GM12878 (cell line): ENCODE data around the gene MIA3. TPM values are rescaled to one million over a fixed set of nuclear protein-coding genes. Genes with fewer than 3 reads are reported as not detected.

ENCODE experiments used
- ATAC-seq: fragments of 200-7000 bp; cut with Tn5 transposase; 3 replicates; pipeline ENCODE4 v1.9.1; 2020; ENCODE audit warnings: mild to moderate bottlenecking, moderate library complexity
- BruUV-seq: library from RNA; stranded (reverse); fragments of 400-500 nt; replicated peaks from 2 replicates; lab custom pipeline; 2021; lab: Mats Ljungman, UMichigan
- CTCF ChIA-PET: fragments of 300-600 bp; sonication (Branson Sonifier 250); formaldehyde crosslinking; extraction: SDS; loops from one replicate; lab custom pipeline; 2021; ENCODE audit warnings: inconsistent platforms; lab: Yijun Ruan, JAX
- POLR2A ChIA-PET: fragments of 350-600 bp; formaldehyde crosslinking; extraction: SDS; loops from one replicate; lab custom pipeline; 2021; ENCODE audit warnings: inconsistent platforms; lab: Charles Lee
- RAD21 ChIA-PET: fragments of 300-600 bp; sonication (Branson Sonifier 250); formaldehyde crosslinking; loops from one replicate; lab custom pipeline; 2023; ENCODE audit warnings: antibody characterized with exemption; ENCODE audit not compliant: unreplicated experiment; lab: Charles Lee
- SMC1A ChIA-PET: fragments of 300-600 bp; sonication (Branson Sonifier 250); formaldehyde crosslinking; loops from one replicate; lab custom pipeline; 2023; ENCODE audit not compliant: unreplicated experiment, uncharacterized antibody; lab: Charles Lee
- DNase-seq: peaks from one replicate; pipeline ENCODE4 v3.0.0-alpha.2; 2011; ENCODE audit warnings: low read depth, low spot score
- FAIRE-seq: peaks from 3 replicates; lab custom pipeline; 2011; peaks lifted over from hg19 to GRCh38; lab: Jason Lieb, UNC
- H2AFZ ChIP-seq: 2 replicates; pipeline ENCODE4 v1.6.0; 2011; ENCODE audit warnings: low read depth, low read length, control low read depth; ENCODE audit not compliant: control insufficient read depth
- H3K27ac ChIP-seq: 2 replicates; pipeline ENCODE4 v1.5.1; 2011; ENCODE audit warnings: control low read depth; ENCODE audit not compliant: control insufficient read depth, insufficient read depth
- H3K27me3 ChIP-seq, 2 experiments: replicated peaks in 1 of 2; 2 replicates each; pipeline versions ENCODE4 v1.6.0 to v1.6.1; 2011; ENCODE audit warnings: low read length in 1 of 2; ENCODE audit not compliant: control insufficient read depth in 2 of 2, insufficient read depth in 2 of 2
- H3K36me3 ChIP-seq, 2 experiments: 2 replicates each; pipeline ENCODE4 v1.5.1; 2011; ENCODE audit warnings: low read length in 1 of 2; ENCODE audit not compliant: control insufficient read depth in 2 of 2, insufficient read depth in 2 of 2
- H3K4me1 ChIP-seq: 2 replicates; pipeline ENCODE4 v1.6.1; 2011; ENCODE audit warnings: mild to moderate bottlenecking, low read length, moderate library complexity, mixed read lengths; ENCODE audit not compliant: control insufficient read depth, insufficient read depth
- H3K4me2 ChIP-seq: 2 replicates; pipeline ENCODE4 v1.6.0; 2011; ENCODE audit warnings: control low read depth; ENCODE audit not compliant: control insufficient read depth, insufficient read depth
- H3K4me3 ChIP-seq: fragments of 200-600 bp; sonication (generic); 2 replicates; pipeline ENCODE4 v1.5.1; 2016
- H3K79me2 ChIP-seq: 2 replicates; pipeline ENCODE4 v1.6.0; 2011; ENCODE audit warnings: low read length; ENCODE audit not compliant: control insufficient read depth, insufficient read depth
- H3K9ac ChIP-seq: 2 replicates; pipeline ENCODE4 v1.8.0; 2011; ENCODE audit warnings: low read length, control low read depth, mixed read lengths; ENCODE audit not compliant: control insufficient read depth, insufficient read depth
- H3K9me3 ChIP-seq: replicated peaks from 3 replicates; pipeline ENCODE4 v1.5.1; 2011; ENCODE audit warnings: mild to moderate bottlenecking, low read length; ENCODE audit not compliant: control insufficient read depth, insufficient read depth
- H4K20me1 ChIP-seq: 2 replicates; pipeline ENCODE4 v1.6.0; 2011; ENCODE audit not compliant: control insufficient read depth, insufficient read depth
- BACH1 ChIP-seq: fragments of 450-650 bp; IDR thresholded peaks from 2 replicates; pipeline ENCODE4 v1.6.1; 2017; ENCODE audit warnings: mild to moderate bottlenecking, borderline replicate concordance
- CREB1 ChIP-seq: IDR thresholded peaks from 2 replicates; pipeline ENCODE4 v1.6.1; 2012; ENCODE audit warnings: low read depth, mild to moderate bottlenecking, inconsistent platforms
- POLR2A ChIP-seq: IDR thresholded peaks from 2 replicates; pipeline ENCODE4 v1.6.1; 2011; ENCODE audit warnings: low read depth, mild to moderate bottlenecking, low read length
- POLR2AphosphoS5 ChIP-seq: IDR thresholded peaks from 2 replicates; pipeline ENCODE4 v1.6.1; 2011; ENCODE audit warnings: mild to moderate bottlenecking, low read length, inconsistent platforms
- RAD51 ChIP-seq: fragments of 450-650 bp; IDR thresholded peaks from 2 replicates; pipeline ENCODE4 v1.6.1; 2016; ENCODE audit warnings: moderate library complexity, mild to moderate bottlenecking, inconsistent platforms
- SPI1 ChIP-seq: IDR thresholded peaks from 2 replicates; pipeline ENCODE4 v1.6.1; 2011; ENCODE audit warnings: low read depth, mild to moderate bottlenecking, low read length, moderate library complexity, borderline replicate concordance; ENCODE audit not compliant: insufficient read depth
- STAT1 ChIP-seq: fragments of 450-650 bp; conservative IDR thresholded peaks from 2 replicates; pipeline ENCODE4 v1.6.1; 2014; ENCODE audit warnings: antibody characterized with exemption, mild to moderate bottlenecking
- SUZ12 ChIP-seq: fragments of 200-600 bp; sonication (generic); IDR thresholded peaks from one replicate; pipeline ENCODE4 v1.6.1; 2018; ENCODE audit warnings: antibody characterized with exemption, mild to moderate bottlenecking; ENCODE audit not compliant: unreplicated experiment
- TCF3 ChIP-seq: IDR thresholded peaks from 2 replicates; pipeline ENCODE4 v1.6.1; 2012; ENCODE audit warnings: low read depth, mild to moderate bottlenecking, low read length, borderline replicate concordance; ENCODE audit not compliant: insufficient read depth
- USF1 ChIP-seq: IDR thresholded peaks from 2 replicates; pipeline ENCODE4 v1.6.1; 2011; ENCODE audit warnings: borderline replicate concordance, low read depth, mild to moderate bottlenecking, moderate library complexity, mixed read lengths, low read length; ENCODE audit not compliant: insufficient read depth; ENCODE audit errors: extremely low read length
- WRNIP1 ChIP-seq: IDR thresholded peaks from 2 replicates; pipeline ENCODE4 v1.6.1; 2011; ENCODE audit warnings: low read depth, low read length, improper control_type of control experiment, borderline replicate concordance
- WGBS: methylation state at CpG from one replicate; pipeline ENCODE4 v1.1.6; 2016; ENCODE audit warnings: low lambda C conversion rate; ENCODE audit not compliant: insufficient replicate concordance, insufficient coverage; ENCODE audit errors: missing lambda C conversion rate; 5-methylcytosine and 5-hydroxymethylcytosine counted together
- in situ Hi-C: fragments of 300-500 bp; cut with MboI; formaldehyde crosslinking; loops from 9 replicates; pipeline ENCODE4 v1.14.3; 2018; ENCODE audit warnings: mixed read lengths
- intact Hi-C: fragments of 100-400 bp; cut with micrococcal nuclease; formaldehyde crosslinking; loops from one replicate; pipeline ENCODE4 v1.14.2; 2022; ENCODE audit not compliant: unreplicated experiment
- polyA plus RNA-seq, 11 experiments: library from polyadenylated mRNA; depleted of rRNA in 4 of 11; unstranded in 6 of 11; stranded (reverse) in 5 of 11; fragments of >200 nt; fragmentation: Nextera tagmentation in 4 of 11; fragmentation: Illumina TruSeq in 1 of 11; extraction: Ambion mirVana in 4 of 11; extraction: Trizol in 1 of 11; gene quantifications; 1 replicate in 1 of 11; 2 replicates in 10 of 11; pipeline versions ENCODE4 v1.2.1 to v1.2.3, GENCODE V29; 2011 to 2016; ENCODE audit warnings: inconsistent platforms in 2 of 11, missing spikeins in 2 of 11, low read depth in 1 of 11
- total RNA-seq, 4 experiments: library from RNA; depleted of rRNA in 3 of 4; stranded (reverse); fragments of >200 nt in 3 of 4; fragmentation: Illumina TruSeq in 1 of 4; extraction: Trizol in 1 of 4; gene quantifications; 2 replicates each; pipeline versions ENCODE4 v1.2.1 to v1.2.3, GENCODE V29; 2013 to 2021
- TF ChIP-seq, protein P1 (sequence below): fragments of 450-650 bp; IDR thresholded peaks from 2 replicates; pipeline ENCODE4 v1.6.1; 2016; ENCODE audit warnings: mild to moderate bottlenecking, moderate library complexity, borderline replicate concordance
- TF ChIP-seq, protein P2 (sequence below): IDR thresholded peaks from 2 replicates; pipeline ENCODE4 v1.6.1; 2011; ENCODE audit warnings: mild to moderate bottlenecking, low read depth, low read length, moderate library complexity; ENCODE audit not compliant: insufficient replicate concordance
- TF ChIP-seq, protein P3 (sequence below): IDR thresholded peaks from 2 replicates; pipeline ENCODE4 v1.6.1; 2011; ENCODE audit warnings: borderline replicate concordance, low read depth, mild to moderate bottlenecking, moderate library complexity, low read length; ENCODE audit not compliant: insufficient read depth, poor library complexity, severe bottlenecking

MIA3 gene
- total and polyA plus RNA-seq, 10 of the 15 experiments (the other 5 are each of a cell fraction or from before 2014, with no cell fraction given), result 12.9 to 50.8 (median 30.3) TPM

DNA sequence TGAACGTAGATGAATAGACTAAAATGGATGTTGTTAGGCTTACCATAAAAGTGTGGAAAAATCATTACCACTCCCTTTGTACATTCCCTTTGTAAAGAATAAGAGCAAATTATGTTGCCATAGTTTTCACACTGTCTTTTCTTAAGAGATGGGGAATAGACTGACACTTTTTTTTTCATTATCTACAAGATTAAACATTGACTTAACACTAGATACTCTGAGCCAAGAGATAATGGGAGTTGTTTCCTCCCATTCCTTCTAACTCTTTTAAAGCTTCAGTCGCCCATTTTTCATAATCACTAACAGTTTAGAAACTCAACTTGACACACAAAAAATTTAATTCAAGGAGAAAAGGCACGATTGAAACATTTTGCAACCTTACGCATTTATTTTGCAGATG is 84.3 kb downstream of the MIA3 start (continued):
- no peak for TF ChIP-seq SPI1
- TF ChIP-seq CREB1, result no peak
- no peak for TF ChIP-seq USF1

- FAIRE-seq, result no peak
- Histone ChIP-seq H3K9ac (no peak overlapping the region), H3K4me1 (no peaks in the 10 kb centered on the region), H3K4me2 (no peak overlapping the region), H3K79me2 (peaks cover 4% of the 10 kb centered on the region), H2AFZ (no peak overlapping the region), H3K9me3 (no peaks in the 10 kb centered on the region; the same call in 2 of the 3 replicates), H4K20me1 (no peaks in the 10 kb centered on the region), H3K27me3 (no peaks in the 10 kb centered on the region), H3K36me3 (0 out of 4 replicates have a peak, but pooled peaks cover 0 to 4% of the 10 kb centered on the region in 2 experiments), H3K4me3 (no peak overlapping the region), H3K27ac (no peak overlapping the region)
- ChIA-PET POLR2A (no interaction called here), SMC1A (interaction anchor here (0.7 to 1.5 kb wide), 2 partner anchors 18 to 883 kb away, joined by 3 read pairs; no protein-coding TSS in a partner anchor), CTCF (interaction anchor here (1.3 to 1.5 kb wide), 2 partner anchors 15 to 35 kb away, joined by 3 to 4 read pairs; no protein-coding TSS in a partner anchor), RAD21 (interaction anchor here (1.4 kb wide), 1 partner anchor 8 kb away, joined by 3 read pairs; the partner anchor contains the start of genes AIDA and BROX)
- in situ Hi-C loops (no loop called here), intact Hi-C loops (no loop called here)
- ATAC-seq, result no peak
- 100% methylated on average over 1 of the region's 1 CpG for WGBS
- no TSS peak for BruUV-seq
- DNase-seq, result no peak
- TF ChIP-seq POLR2A, result no peak
- TF ChIP-seq, protein P1, sequence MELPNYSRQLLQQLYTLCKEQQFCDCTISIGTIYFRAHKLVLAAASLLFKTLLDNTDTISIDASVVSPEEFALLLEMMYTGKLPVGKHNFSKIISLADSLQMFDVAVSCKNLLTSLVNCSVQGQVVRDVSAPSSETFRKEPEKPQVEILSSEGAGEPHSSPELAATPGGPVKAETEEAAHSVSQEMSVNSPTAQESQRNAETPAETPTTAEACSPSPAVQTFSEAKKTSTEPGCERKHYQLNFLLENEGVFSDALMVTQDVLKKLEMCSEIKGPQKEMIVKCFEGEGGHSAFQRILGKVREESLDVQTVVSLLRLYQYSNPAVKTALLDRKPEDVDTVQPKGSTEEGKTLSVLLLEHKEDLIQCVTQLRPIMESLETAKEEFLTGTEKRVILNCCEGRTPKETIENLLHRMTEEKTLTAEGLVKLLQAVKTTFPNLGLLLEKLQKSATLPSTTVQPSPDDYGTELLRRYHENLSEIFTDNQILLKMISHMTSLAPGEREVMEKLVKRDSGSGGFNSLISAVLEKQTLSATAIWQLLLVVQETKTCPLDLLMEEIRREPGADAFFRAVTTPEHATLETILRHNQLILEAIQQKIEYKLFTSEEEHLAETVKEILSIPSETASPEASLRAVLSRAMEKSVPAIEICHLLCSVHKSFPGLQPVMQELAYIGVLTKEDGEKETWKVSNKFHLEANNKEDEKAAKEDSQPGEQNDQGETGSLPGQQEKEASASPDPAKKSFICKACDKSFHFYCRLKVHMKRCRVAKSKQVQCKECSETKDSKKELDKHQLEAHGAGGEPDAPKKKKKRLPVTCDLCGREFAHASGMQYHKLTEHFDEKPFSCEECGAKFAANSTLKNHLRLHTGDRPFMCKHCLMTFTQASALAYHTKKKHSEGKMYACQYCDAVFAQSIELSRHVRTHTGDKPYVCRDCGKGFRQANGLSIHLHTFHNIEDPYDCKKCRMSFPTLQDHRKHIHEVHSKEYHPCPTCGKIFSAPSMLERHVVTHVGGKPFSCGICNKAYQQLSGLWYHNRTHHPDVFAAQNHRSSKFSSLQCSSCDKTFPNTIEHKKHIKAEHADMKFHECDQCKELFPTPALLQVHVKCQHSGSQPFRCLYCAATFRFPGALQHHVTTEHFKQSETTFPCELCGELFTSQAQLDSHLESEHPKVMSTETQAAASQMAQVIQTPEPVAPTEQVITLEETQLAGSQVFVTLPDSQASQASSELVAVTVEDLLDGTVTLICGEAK, result no peak
- no peak for TF ChIP-seq WRNIP1
- no peak for TF ChIP-seq SUZ12
- TF ChIP-seq, protein P2, sequence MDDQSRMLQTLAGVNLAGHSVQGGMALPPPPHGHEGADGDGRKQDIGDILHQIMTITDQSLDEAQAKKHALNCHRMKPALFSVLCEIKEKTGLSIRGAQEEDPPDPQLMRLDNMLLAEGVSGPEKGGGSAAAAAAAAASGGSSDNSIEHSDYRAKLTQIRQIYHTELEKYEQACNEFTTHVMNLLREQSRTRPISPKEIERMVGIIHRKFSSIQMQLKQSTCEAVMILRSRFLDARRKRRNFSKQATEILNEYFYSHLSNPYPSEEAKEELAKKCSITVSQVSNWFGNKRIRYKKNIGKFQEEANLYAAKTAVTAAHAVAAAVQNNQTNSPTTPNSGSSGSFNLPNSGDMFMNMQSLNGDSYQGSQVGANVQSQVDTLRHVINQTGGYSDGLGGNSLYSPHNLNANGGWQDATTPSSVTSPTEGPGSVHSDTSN, result no peak
- TF ChIP-seq, protein P3, sequence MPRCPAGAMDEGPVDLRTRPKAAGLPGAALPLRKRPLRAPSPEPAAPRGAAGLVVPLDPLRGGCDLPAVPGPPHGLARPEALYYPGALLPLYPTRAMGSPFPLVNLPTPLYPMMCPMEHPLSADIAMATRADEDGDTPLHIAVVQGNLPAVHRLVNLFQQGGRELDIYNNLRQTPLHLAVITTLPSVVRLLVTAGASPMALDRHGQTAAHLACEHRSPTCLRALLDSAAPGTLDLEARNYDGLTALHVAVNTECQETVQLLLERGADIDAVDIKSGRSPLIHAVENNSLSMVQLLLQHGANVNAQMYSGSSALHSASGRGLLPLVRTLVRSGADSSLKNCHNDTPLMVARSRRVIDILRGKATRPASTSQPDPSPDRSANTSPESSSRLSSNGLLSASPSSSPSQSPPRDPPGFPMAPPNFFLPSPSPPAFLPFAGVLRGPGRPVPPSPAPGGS, result no peak
- no peak for TF ChIP-seq RAD51
- no peak for TF ChIP-seq BACH1
- TF ChIP-seq POLR2AphosphoS5, result no peak
- TF ChIP-seq TCF3, result no peak
- TF ChIP-seq STAT1, result no peak
Measured at GRCh38 chr1:222704260-222704659, 86.4 kb downstream of the MIA3 start.
